ENCODE data around the gene GDPD3. TPM values are rescaled to one million over a fixed set of nuclear protein-coding genes. Genes with fewer than 3 reads are reported as not detected.

Gene GDPD3
- total and polyA plus RNA-seq, 9 of the 15 experiments (the other 6 are each of a cell fraction or from before 2014, with no cell fraction given): 0.47 to 3.9 (median 1.1) TPM

- TF ChIP-seq ZNF655 (CRISPR knock-in tag; IDR thresholded peaks at IDR 0.05) (no peak), HMG20A (CRISPR knock-in tag; conservative IDR thresholded peaks at IDR 0.05) (no peak), HMGN3 (IDR thresholded peaks at IDR 0.05; ENCODE audit: borderline replicate concordance, extremely low read depth, insufficient read length, low read depth, low read length) (peak; percentile 68), NFYB (IDR thresholded peaks at IDR 0.05; ENCODE audit: extremely low read depth, insufficient read length) (no peak), PYGO2 (tag; IDR thresholded peaks at IDR 0.05) (no peak), ETS1 (conservative IDR thresholded peaks at IDR 0.05; ENCODE audit: control insufficient read depth, low read depth, low read length) (peak; percentile 99), KLF1 (tag; IDR thresholded peaks at IDR 0.05) (no peak), TEAD4 (IDR thresholded peaks at IDR 0.05; ENCODE audit: low read length) (no peak), TEAD4 (CRISPR knock-in tag; IDR thresholded peaks at IDR 0.05; ENCODE audit: borderline replicate concordance) (no peak), ZNF224 (CRISPR knock-in tag; IDR thresholded peaks at IDR 0.05) (no peak), VEZF1 (CRISPR knock-in tag; IDR thresholded peaks at IDR 0.05) (peak; percentile 75), TFE3 (CRISPR knock-in tag; IDR thresholded peaks at IDR 0.05) (no peak), YY1 (IDR thresholded peaks at IDR 0.05; ENCODE audit: borderline replicate concordance in 1 of 3, control insufficient read depth in 1 of 3, extremely low read depth in 1 of 3, insufficient read depth in 3 of 3, insufficient read length in 1 of 3, insufficient replicate concordance in 2 of 3, low read depth in 1 of 3, low read length in 2 of 3) (peak in 2 of 3 experiments; percentile 34 to 65), ZNF280A (IDR thresholded peaks at IDR 0.05; ENCODE audit: low read depth, partially characterized antibody) (no peak), MYBL2 (IDR thresholded peaks at IDR 0.05; ENCODE audit: low read depth) (no peak), MYBL2 (CRISPR knock-in tag; IDR thresholded peaks at IDR 0.05; ENCODE audit: borderline replicate concordance) (no peak), ZNF785 (CRISPR knock-in tag; IDR thresholded peaks at IDR 0.05) (no peak), ZNF282 (CRISPR knock-in tag; IDR thresholded peaks at IDR 0.05) (no peak)
These were observed 21.6 kb downstream of the GDPD3 start, which contains the start of gene TBX6 (continued) for GRCh38 chr16:30091474-30092372.

Measured in K562 (cell line).